ENCODE measurements around the gene CARD10.
A peak's percentile ranks its signal among the peaks of the same experiment; 100 is the strongest.

The CARD10 gene, protein sequence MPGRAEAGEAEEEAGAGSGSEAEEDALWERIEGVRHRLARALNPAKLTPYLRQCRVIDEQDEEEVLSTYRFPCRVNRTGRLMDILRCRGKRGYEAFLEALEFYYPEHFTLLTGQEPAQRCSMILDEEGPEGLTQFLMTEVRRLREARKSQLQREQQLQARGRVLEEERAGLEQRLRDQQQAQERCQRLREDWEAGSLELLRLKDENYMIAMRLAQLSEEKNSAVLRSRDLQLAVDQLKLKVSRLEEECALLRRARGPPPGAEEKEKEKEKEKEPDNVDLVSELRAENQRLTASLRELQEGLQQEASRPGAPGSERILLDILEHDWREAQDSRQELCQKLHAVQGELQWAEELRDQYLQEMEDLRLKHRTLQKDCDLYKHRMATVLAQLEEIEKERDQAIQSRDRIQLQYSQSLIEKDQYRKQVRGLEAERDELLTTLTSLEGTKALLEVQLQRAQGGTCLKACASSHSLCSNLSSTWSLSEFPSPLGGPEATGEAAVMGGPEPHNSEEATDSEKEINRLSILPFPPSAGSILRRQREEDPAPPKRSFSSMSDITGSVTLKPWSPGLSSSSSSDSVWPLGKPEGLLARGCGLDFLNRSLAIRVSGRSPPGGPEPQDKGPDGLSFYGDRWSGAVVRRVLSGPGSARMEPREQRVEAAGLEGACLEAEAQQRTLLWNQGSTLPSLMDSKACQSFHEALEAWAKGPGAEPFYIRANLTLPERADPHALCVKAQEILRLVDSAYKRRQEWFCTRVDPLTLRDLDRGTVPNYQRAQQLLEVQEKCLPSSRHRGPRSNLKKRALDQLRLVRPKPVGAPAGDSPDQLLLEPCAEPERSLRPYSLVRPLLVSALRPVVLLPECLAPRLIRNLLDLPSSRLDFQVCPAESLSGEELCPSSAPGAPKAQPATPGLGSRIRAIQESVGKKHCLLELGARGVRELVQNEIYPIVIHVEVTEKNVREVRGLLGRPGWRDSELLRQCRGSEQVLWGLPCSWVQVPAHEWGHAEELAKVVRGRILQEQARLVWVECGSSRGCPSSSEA

GRCh38 chr22:37519268-37520195 lies at the start of gene CARD10:
CARD10 (minus strand) TSS chr22:37519415; CDS start chr22:37519200, 215 bp downstream.
- DNase-seq (ENCODE audit: low spot score) = no peak

GRCh38 chr22:37568448-37569008 lies 49.3 kb upstream of the CARD10 start:
- no peak for DNase-seq (ENCODE audit: low spot score)

DNA sequence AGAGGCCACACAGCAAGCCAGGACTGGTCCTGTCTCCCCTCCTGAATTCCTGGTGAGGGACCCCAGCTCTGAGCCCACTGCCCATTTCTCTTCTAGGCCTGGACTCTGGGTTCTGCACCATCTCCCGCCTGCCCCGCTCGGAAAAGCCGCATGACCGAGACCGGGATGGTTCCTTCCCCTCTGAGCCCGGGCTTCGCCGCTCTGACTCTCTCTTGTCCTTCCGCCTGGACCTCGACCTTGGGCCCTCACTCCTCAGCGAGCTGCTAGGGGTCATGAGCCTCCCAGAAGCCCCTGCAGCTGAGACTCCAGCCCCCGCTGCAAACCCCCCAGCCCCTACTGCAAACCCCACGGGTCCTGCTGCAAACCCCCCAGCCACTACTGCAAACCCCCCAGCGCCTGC lies 48.8 kb upstream of the CARD10 start:
- DNase-seq (ENCODE audit: low spot score) = no peak

- peak; percentile 84 for DNase-seq (ENCODE audit: low spot score)
These were observed 47.9 kb upstream of the CARD10 start for GRCh38 chr22:37566903-37567798.

- DNase-seq (ENCODE audit: low spot score) = no peak
These were observed 47.2 kb upstream of the CARD10 start for GRCh38 chr22:37566329-37566837.

DNA sequence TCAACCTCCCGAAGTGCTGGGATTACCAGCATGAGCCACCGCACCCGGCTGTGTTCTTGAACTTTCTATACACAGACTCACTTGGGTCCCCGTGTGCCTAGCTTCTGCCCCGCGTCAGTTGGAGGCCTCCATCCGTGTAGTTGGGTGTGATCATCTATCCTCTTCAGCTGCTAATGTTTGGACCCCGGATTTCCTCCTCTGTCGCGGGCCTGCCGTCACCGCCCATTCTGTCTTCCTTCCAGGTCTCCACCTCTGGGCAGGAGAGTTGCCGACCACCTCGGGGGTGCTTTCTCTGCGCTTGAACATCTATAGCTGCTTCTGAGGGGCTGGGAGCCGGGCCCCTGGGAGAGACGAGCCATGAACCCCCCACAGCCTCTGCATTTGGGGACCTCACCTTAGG lies 46.6 kb upstream of the CARD10 start:
- no peak for DNase-seq (ENCODE audit: low spot score)

- DNase-seq (ENCODE audit: low spot score) = no peak
These were observed 45.0 kb upstream of the CARD10 start for GRCh38 chr22:37564111-37564711.

- peak; percentile 91 for DNase-seq (ENCODE audit: low spot score)
These were observed 44.2 kb upstream of the CARD10 start for GRCh38 chr22:37563153-37564081.

- DNase-seq (ENCODE audit: low spot score) = no peak
These were observed 43.0 kb upstream of the CARD10 start for GRCh38 chr22:37562049-37562875.

GRCh38 chr22:37561212-37562048 lies 42.2 kb upstream of the CARD10 start:
- DNase-seq (ENCODE audit: low spot score) = peak; percentile 81

GRCh38 chr22:37560608-37561211 lies 41.5 kb upstream of the CARD10 start:
- DNase-seq (ENCODE audit: low spot score) = no peak

DNA sequence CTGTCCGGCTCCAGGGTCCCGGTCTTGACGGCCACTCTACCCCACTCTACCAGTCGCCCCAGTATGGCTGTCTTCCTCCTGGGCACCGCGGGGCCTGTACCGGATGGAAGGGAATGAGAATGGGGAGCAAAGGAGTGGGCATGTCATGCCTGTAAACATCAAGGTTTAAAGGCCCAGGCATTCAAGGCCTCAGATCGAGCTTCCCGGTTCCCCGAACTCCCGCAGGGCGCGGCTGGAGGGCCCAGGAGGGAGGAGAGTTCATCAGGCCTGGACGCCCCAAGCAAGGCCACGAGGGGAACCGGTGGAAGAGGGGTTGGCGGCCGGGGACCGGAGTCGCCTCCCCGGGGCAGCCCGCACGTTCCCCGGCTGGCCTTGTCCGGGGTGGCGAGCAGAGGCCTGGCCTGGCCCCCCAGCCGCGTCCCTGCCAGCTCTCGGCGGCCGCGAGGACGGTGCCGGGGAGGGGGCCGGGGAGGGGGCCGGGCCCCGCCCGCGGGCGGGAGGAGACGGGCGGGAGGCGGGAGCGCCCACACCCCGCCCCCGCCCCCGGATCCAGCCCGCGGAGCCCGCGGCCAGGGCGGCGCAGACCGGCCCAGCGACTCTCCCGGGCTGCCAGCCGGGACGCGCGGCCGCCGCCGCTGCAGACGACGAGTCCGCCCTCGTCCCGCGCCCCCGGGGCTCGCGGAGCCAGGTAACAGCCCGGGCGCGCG lies 40.8 kb upstream of the CARD10 start, which contains the start of gene CDC42EP1:
Gene CDC42EP1 (plus strand): TSS at position 580 of the 707 bp plus-strand sequence. CDS start 5,870 bp downstream, outside the sequence.
- peak; percentile 68 for DNase-seq (ENCODE audit: low spot score)

DNA sequence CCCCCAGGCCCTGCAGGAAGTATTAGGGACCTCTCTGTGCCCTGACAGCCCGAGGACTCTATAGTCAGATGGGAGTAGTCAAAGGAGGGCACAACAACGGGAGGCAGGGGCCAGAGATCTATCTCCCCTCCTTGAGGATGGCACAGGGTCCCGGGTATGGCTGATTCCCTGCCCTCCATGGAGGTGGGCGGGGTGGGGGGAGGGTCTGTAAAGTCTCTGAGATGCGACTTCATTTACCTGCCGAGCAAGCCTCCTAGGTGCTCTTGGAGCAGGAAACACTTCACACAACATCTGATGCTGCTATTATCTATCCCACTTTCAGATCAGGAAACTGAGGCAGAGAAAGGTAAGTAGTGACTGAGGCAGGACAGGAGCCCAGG lies 40.3 kb upstream of the CARD10 start:
- DNase-seq (ENCODE audit: low spot score) = no peak

GRCh38 chr22:37558815-37559214 lies 39.6 kb upstream of the CARD10 start:
- DNase-seq (ENCODE audit: low spot score) = no peak

DNA sequence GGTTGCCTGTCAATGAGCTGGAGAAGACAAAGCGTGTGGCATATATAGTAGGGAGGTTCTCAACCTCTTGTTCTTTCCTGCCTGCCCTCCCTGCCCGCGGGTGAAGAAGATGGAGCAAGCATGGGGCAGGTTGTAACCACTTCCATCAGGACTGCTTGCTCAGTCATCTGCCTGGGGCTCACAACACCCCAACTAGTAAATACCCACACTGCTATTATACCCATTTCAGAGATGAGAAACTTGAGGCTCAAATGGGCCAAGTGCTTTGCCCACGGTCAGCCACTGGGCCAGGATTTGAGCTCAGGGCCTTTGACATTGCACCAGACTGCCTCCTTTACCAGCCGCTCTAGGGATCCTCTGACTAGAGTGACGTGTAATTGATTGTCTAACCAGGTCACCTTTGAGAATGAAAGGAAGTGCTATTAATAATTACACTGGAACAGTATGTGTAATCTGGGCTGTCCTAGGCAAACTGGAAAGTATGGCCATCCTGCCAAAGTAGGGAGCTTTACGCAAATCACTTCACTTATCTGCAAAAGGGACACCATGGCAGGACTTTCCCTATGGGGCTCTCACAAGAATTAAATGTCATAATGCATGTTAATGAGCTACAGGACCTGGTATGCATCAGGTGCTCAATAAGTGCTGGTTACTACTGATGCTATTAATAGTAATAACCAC lies 38.2 kb upstream of the CARD10 start:
- DNase-seq (ENCODE audit: low spot score) = no peak
